HepG2 (cell line): ENCODE data around the gene SLC43A1. TPM values are rescaled to one million over a fixed set of nuclear protein-coding genes. Genes with fewer than 3 reads are reported as not detected.

Source experiments
- AHR ChIP-seq: IDR thresholded peaks from 2 replicates; pipeline ENCODE4 v1.6.1; 2018; ENCODE audit warnings: missing genetic modification reagents, missing compliant biosample characterization
- ARID4A ChIP-seq: sonication (generic); formaldehyde crosslinking; IDR thresholded peaks from 2 replicates; pipeline ENCODE4 v1.5.0; 2020; ENCODE audit warnings: mild to moderate bottlenecking, missing genetic modification reagents, borderline replicate concordance
- CCAR2 ChIP-seq: fragments of 200-400 bp; formaldehyde crosslinking; optimal IDR thresholded peaks from 2 replicates; pipeline ENCODE3; 2018; ENCODE audit warnings: low read depth, mild to moderate bottlenecking, low read length, moderate library complexity
- HNRNPLL ChIP-seq: fragments of 200-400 bp; formaldehyde crosslinking; IDR thresholded peaks from 2 replicates; pipeline ENCODE4 v1.6.1; 2017; ENCODE audit warnings: mild to moderate bottlenecking, low read depth, low read length; ENCODE audit not compliant: poor library complexity, severe bottlenecking
- KLF6 ChIP-seq: IDR thresholded peaks from 2 replicates; pipeline ENCODE4 v1.8.0; 2016; ENCODE audit warnings: missing biosample characterization, missing genetic modification reagents
- LCORL ChIP-seq, 2 experiments: fragments of 450-650 bp in 1 of 2; sonication (generic) in 1 of 2; formaldehyde crosslinking in 1 of 2; IDR thresholded peaks; 2 replicates each; pipeline versions ENCODE4 v1.5.0 to v1.6.1; 2017 to 2020; ENCODE audit warnings: antibody characterized with exemption in 1 of 2, missing genetic modification reagents in 1 of 2
- MXD3 ChIP-seq: IDR thresholded peaks from 2 replicates; pipeline ENCODE4 v1.6.1; 2016; ENCODE audit warnings: mild to moderate bottlenecking, missing biosample characterization, missing genetic modification reagents
- PLRG1 ChIP-seq: fragments of 450-650 bp; conservative IDR thresholded peaks from 2 replicates; pipeline ENCODE4 v1.6.1; 2016
- POGZ ChIP-seq: sonication (generic); formaldehyde crosslinking; IDR thresholded peaks from 2 replicates; pipeline ENCODE4 v1.4.0; 2020; ENCODE audit warnings: mild to moderate bottlenecking, missing genetic modification reagents
- SIN3A ChIP-seq: IDR thresholded peaks from 2 replicates; pipeline ENCODE4 v1.6.1; 2011; ENCODE audit warnings: low read depth, mild to moderate bottlenecking, control low read depth, low read length, borderline replicate concordance
- SKI ChIP-seq: fragments of 450-650 bp; IDR thresholded peaks from one replicate; pipeline ENCODE4 v1.6.1; 2018; ENCODE audit warnings: mild to moderate bottlenecking; ENCODE audit not compliant: partially characterized antibody
- TARDBP ChIP-seq: sonication (generic); formaldehyde crosslinking; IDR thresholded peaks from 2 replicates; pipeline ENCODE4 v1.8.0; 2022; ENCODE audit warnings: mild to moderate bottlenecking, missing genetic modification reagents
- TBX3 ChIP-seq: fragments of 450-650 bp; IDR thresholded peaks from 2 replicates; pipeline ENCODE4 v1.6.1; 2017; ENCODE audit warnings: antibody characterized with exemption, mild to moderate bottlenecking, inconsistent platforms, borderline replicate concordance
- TCF7 ChIP-seq: sonication (generic); IDR thresholded peaks from 2 replicates; pipeline ENCODE4 v1.6.1; 2016; ENCODE audit warnings: antibody characterized with exemption, low read depth
- THYN1 ChIP-seq: sonication (generic); formaldehyde crosslinking; IDR thresholded peaks from 2 replicates; pipeline ENCODE4 v1.8.1; 2023; ENCODE audit warnings: low read depth, mild to moderate bottlenecking, moderate library complexity, missing genetic modification reagents, borderline replicate concordance
- TRAFD1 ChIP-seq: sonication (generic); formaldehyde crosslinking; IDR thresholded peaks from 2 replicates; pipeline ENCODE4 v1.5.1; 2020; ENCODE audit warnings: missing genetic modification reagents, mild to moderate bottlenecking, borderline replicate concordance
- XRCC5 ChIP-seq: fragments of 200-400 bp; formaldehyde crosslinking; optimal IDR thresholded peaks from 2 replicates; pipeline ENCODE3; 2017; ENCODE audit warnings: mild to moderate bottlenecking, low read length
- ZFP41 ChIP-seq: sonication (generic); formaldehyde crosslinking; IDR thresholded peaks from 2 replicates; pipeline ENCODE4 v1.4.0; 2020; ENCODE audit warnings: mild to moderate bottlenecking, missing genetic modification reagents, borderline replicate concordance
- ZNF264 ChIP-seq: sonication (generic); formaldehyde crosslinking; IDR thresholded peaks from 2 replicates; pipeline ENCODE4 v1.4.0; 2020; ENCODE audit warnings: missing genetic modification reagents
- ZNF670 ChIP-seq: sonication (generic); formaldehyde crosslinking; IDR thresholded peaks from 2 replicates; pipeline ENCODE4 v1.8.0; 2022; ENCODE audit warnings: mild to moderate bottlenecking, missing genetic modification reagents, borderline replicate concordance
- ZSCAN21 ChIP-seq: sonication (generic); formaldehyde crosslinking; IDR thresholded peaks from 2 replicates; pipeline ENCODE4 v1.8.0; 2022; ENCODE audit warnings: mild to moderate bottlenecking, missing genetic modification reagents, moderate library complexity, borderline replicate concordance
- polyA plus RNA-seq, 8 experiments: library from polyadenylated mRNA; depleted of rRNA in 3 of 8; stranded (reverse) in 7 of 8; unstranded in 1 of 8; fragments of >200 nt; fragmentation: Illumina TruSeq in 4 of 8; extraction: Trizol in 4 of 8; gene quantifications; 2 replicates each; pipeline versions ENCODE4 v1.2.1 to v1.2.3, GENCODE V29; 2011 to 2016; ENCODE audit warnings: low read depth in 4 of 8, missing spikeins in 1 of 8, mixed read lengths in 1 of 8; ENCODE audit not compliant: insufficient read depth in 1 of 8
- total RNA-seq, 5 experiments: library from RNA; depleted of rRNA; stranded (reverse); fragments of >200 nt; fragmentation: Illumina TruSeq; extraction: Trizol; gene quantifications; 2 replicates each; pipeline ENCODE4 v1.2.3, GENCODE V29; 2016; ENCODE audit warnings: low read depth in 1 of 5
- TF ChIP-seq, protein P1 (sequence below): sonication (generic); formaldehyde crosslinking; conservative IDR thresholded peaks from 2 replicates; pipeline ENCODE4 v1.8.0; 2022; ENCODE audit warnings: missing genetic modification reagents

The SLC43A1 gene
- total and polyA plus RNA-seq, 2 of the 13 experiments (the other 11 are each of a cell fraction or from before 2014, with no cell fraction given): 72.3 to 87.6 TPM

- no peak for TF ChIP-seq PLRG1
- no peak for TF ChIP-seq SIN3A
- peak; percentile 42; the same call in 1 of the 2 replicates for TF ChIP-seq ARID4A (CRISPR knock-in tag)
- no peak for TF ChIP-seq THYN1 (CRISPR knock-in tag)
- no peak for TF ChIP-seq CCAR2
- no peak for TF ChIP-seq TBX3
- no peak for TF ChIP-seq ZSCAN21 (CRISPR knock-in tag)
- TF ChIP-seq POGZ (CRISPR knock-in tag): peak; percentile 33; the same call in 1 of the 2 replicates
- no peak for TF ChIP-seq HNRNPLL
- peak; percentile 96 for TF ChIP-seq XRCC5
- no peak for TF ChIP-seq TARDBP (CRISPR knock-in tag)
- TF ChIP-seq MXD3: no peak
- TF ChIP-seq ZFP41 (CRISPR knock-in tag): no peak
- no peak for TF ChIP-seq TRAFD1 (CRISPR knock-in tag)
- TF ChIP-seq SKI: peak; percentile 19
- TF ChIP-seq, protein P1, sequence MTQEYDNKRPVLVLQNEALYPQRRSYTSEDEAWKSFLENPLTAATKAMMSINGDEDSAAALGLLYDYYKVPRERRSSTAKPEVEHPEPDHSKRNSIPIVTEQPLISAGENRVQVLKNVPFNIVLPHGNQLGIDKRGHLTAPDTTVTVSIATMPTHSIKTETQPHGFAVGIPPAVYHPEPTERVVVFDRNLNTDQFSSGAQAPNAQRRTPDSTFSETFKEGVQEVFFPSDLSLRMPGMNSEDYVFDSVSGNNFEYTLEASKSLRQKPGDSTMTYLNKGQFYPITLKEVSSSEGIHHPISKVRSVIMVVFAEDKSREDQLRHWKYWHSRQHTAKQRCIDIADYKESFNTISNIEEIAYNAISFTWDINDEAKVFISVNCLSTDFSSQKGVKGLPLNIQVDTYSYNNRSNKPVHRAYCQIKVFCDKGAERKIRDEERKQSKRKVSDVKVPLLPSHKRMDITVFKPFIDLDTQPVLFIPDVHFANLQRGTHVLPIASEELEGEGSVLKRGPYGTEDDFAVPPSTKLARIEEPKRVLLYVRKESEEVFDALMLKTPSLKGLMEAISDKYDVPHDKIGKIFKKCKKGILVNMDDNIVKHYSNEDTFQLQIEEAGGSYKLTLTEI (CRISPR knock-in tag): no peak
- TF ChIP-seq ZNF670 (CRISPR knock-in tag): no peak
- no peak for TF ChIP-seq TCF7
- no peak for TF ChIP-seq LCORL (IDR thresholded peaks at IDR 0.05)
- peak; percentile 66 for TF ChIP-seq LCORL (CRISPR knock-in tag; IDR thresholded peaks at IDR 0.05)
- 0 out of 2 replicates have a peak, but pooled peaks have one; percentile 36 for TF ChIP-seq KLF6 (CRISPR knock-in tag)
- TF ChIP-seq AHR (CRISPR knock-in tag): 0 out of 2 replicates have a peak, but pooled peaks have one; percentile 62
- TF ChIP-seq ZNF264 (CRISPR knock-in tag): 0 out of 2 replicates have a peak, but pooled peaks have one; percentile 37
Observed at GRCh38 chr11:57456960-57457642, 58.4 kb downstream of the SLC43A1 start (continued).
